ENCODE measurements around the gene TP53RK.

The TP53RK gene

DNA sequence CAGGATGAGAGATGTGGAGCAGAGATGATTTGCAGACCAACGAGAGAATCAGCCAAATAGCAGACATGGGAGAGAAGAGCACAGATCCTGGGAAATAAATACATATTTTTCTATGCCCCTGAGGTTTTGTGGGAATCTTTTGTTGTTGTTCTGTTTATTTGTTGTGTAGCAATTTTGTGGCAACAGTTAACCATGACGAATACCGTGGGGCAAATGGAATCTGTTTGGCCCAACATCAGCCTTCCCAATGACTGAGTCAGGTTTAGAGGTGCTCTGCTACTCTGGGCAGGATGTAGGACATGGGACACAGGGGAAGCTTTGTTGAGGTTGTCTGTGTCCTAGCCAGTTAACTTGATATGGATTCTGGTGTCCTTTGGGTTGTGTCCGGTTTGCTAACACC, 12.3 kb upstream of the TP53RK start:
- Histone ChIP-seq H3K36me3 (replicated peaks) (no peaks in the 10 kb centered on the region), H3K4me3 (no peak overlapping the region)
- in situ Hi-C loops (cut with MboI; ENCODE audit: low sequenced_read_pairs): no loop called here

DNA sequence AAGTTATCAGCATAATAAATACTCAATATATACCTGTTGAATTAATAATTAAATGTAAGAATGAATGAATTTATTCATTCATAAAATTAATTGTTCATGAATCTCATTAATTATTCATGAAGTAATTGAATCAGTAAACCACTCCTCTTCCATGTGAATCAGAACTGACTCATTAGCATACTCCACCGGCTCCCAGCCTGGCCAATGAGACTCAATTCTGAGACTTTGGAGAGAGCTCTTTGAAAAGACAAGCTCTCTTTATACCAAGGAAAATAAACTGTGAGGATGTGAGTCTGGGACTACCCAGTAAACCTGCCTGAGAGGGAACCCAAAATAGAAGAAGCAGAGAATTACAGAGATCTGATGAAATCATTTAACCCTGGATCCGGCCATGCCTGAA, 11.8 kb upstream of the TP53RK start:
- no peaks in the 10 kb centered on the region for H3K9me3 ChIP-seq
- no peaks in the 10 kb centered on the region for H3K36me3 ChIP-seq (replicated peaks)
- no peak overlapping the region for H3K4me3 ChIP-seq
- no peaks in the 10 kb centered on the region for H3K27me3 ChIP-seq (ENCODE audit: low read depth)
- peaks cover 8% of the 10 kb centered on the region for H3K4me1 ChIP-seq
- DNase-seq (ENCODE audit: low spot score in 2 of 2): no peak
- in situ Hi-C loops (cut with MboI; ENCODE audit: low sequenced_read_pairs): no loop called here

More for the DNA sequence above, 12.3 kb upstream of the TP53RK start:
- no peaks in the 10 kb centered on the region for H3K27me3 ChIP-seq (ENCODE audit: low read depth)
- DNase-seq (ENCODE audit: low spot score in 2 of 2): no peak
- no peaks in the 10 kb centered on the region for H3K9me3 ChIP-seq
- peaks cover 3% of the 10 kb centered on the region for H3K4me1 ChIP-seq

DNA sequence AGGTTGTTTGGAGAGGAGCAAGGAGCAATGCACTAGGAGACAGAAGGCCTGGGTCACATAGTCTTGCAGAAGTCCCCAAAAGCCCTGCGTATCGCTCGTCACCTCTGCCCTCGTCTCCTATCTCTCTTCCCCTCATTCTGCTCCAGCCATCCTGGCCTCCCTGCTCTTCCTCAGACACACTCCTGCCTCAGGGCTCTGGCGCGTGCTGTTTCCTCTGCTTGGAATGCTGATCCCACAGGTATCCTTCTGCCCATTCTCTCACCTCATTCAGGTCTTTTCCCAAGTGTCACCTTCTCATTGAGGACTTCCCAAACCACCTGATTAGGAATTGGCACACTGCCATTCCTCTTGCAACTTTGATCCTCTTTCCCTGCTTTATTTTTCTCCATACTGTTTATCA, 11.2 kb upstream of the TP53RK start:
- in situ Hi-C loops (cut with MboI; ENCODE audit: low sequenced_read_pairs): no loop called here
- no peak for DNase-seq (ENCODE audit: low spot score in 2 of 2)
- H3K27me3 ChIP-seq (ENCODE audit: low read depth): no peaks in the 10 kb centered on the region
- no peaks in the 10 kb centered on the region for H3K36me3 ChIP-seq (replicated peaks)
- no peaks in the 10 kb centered on the region for H3K9me3 ChIP-seq
- H3K4me3 ChIP-seq: no peak overlapping the region
- H3K4me1 ChIP-seq: peaks cover 11% of the 10 kb centered on the region

DNA sequence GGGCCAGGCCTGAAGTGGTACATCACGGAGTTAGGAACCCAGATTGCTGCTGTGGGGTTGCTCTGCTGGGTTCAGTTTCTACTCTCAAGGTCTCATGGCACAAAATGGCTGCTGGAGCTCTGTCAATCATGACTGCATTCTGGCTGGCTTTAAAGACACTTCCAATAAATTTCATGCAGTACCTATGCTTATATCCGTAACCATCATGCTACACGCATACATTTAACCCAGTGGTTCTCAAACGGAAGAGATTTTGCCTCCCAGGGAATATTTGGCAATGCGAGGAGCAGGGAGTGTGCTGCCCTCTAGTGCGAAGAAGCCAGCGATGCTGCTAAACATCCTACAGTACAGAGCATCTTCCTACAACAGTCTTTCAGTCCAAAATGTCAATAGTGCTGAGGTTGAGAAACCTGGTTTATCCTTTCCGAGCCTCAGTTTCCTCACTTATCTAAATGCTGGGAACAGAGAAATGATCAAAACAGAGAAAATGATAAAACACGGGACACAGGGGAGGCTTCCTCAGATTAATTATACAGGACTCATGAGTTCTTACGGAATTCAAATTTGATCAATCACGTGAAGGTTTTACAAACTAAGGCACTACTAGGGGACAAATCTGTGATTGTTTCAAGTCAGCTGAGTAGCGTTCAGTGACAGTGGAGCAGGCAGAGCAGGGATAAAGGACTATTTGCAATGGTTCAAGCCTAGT, 10.6 kb upstream of the TP53RK start:
- Histone ChIP-seq H3K27me3 (ENCODE audit: low read depth) (no peaks in the 10 kb centered on the region), H3K4me3 (no peak overlapping the region), H3K4me1 (peaks cover 18% of the 10 kb centered on the region), H3K9me3 (no peaks in the 10 kb centered on the region), H3K36me3 (replicated peaks) (no peaks in the 10 kb centered on the region)
- in situ Hi-C loops (cut with MboI; ENCODE audit: low sequenced_read_pairs): no loop called here
- DNase-seq (ENCODE audit: low spot score in 2 of 2): peak; percentile 50 to 56

DNA sequence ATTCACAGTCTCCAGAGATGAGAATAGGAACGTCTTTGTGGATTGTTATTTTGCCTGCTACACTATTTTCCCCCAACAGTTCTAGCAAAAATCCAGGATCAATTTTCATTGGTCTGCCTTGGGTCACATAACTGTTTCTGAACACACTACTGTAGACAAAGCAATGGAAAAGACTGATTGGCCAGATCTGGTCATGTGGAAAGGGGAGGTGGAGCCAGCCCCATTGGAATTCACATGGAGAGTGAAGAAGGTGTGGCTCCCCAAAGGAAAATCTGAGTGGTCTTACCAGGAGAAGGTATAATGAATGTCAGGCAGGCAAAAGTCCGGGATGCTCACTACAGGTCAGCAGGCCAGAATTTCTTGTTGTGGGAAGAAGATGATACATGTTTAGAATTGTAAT, 9.5 kb upstream of the TP53RK start:
- Histone ChIP-seq H3K9me3 (no peaks in the 10 kb centered on the region), H3K4me3 (no peak overlapping the region), H3K36me3 (replicated peaks) (no peaks in the 10 kb centered on the region), H3K4me1 (peaks cover 19% of the 10 kb centered on the region), H3K27me3 (ENCODE audit: low read depth) (no peaks in the 10 kb centered on the region)
- peak in 1 of 2 experiments; percentile 38 for DNase-seq (ENCODE audit: low spot score in 2 of 2)
- in situ Hi-C loops (cut with MboI; ENCODE audit: low sequenced_read_pairs): no loop called here

DNA sequence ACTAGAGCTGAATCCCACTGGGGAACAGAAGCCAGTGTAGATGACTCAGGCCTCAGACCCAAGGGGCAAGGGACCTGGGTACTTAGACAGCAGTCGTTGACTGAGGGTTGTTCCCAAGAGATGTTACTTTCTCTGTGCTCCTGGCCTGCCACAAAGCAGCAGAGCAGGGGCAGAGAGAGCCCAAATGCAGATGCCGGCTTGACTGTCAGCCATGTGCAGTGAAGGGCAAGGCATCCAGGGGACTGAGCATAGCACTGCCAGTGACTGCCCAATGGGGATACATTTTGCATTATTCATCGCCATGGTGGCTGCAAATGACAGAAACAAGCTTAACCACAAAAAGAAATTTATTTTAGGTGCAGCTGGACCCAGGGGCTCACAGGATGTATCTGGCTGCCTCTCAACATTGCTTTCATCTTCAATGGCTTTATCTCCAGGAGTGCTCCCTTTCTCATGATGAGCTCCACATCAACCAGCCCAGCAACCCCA, 7.6 kb upstream of the TP53RK start:
- H3K9me3 ChIP-seq: no peaks in the 10 kb centered on the region
- no peak overlapping the region for H3K4me3 ChIP-seq
- in situ Hi-C loops (cut with MboI; ENCODE audit: low sequenced_read_pairs): no loop called here
- peaks cover 19% of the 10 kb centered on the region for H3K4me1 ChIP-seq
- no peaks in the 10 kb centered on the region for H3K27me3 ChIP-seq (ENCODE audit: low read depth)
- H3K36me3 ChIP-seq (replicated peaks): no peaks in the 10 kb centered on the region
- DNase-seq (ENCODE audit: low spot score in 2 of 2): no peak

DNA sequence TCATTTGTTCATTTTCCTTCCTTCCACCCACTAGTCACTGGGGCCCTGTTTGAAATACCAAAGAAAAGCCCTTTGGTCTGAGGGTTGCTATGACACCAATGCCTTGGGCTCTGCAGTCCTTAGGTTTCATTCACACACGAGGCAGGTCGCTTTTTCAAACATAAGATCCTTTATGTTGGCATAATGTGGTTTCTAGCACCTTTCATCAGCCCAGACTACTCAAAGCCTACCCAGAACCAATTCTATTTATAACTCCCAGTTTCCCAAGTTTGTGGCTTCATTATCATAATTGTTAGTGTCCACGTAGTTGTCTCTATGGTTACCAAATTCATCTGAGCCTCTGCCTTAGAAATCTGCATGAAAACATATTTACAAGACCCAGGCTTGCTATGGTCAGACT, 6.6 kb upstream of the TP53RK start:
- no peaks in the 10 kb centered on the region for H3K27me3 ChIP-seq (ENCODE audit: low read depth)
- no peaks in the 10 kb centered on the region for H3K9me3 ChIP-seq
- H3K4me3 ChIP-seq: no peak overlapping the region
- in situ Hi-C loops (cut with MboI; ENCODE audit: low sequenced_read_pairs): no loop called here
- peak; percentile 62 to 76 for DNase-seq (ENCODE audit: low spot score in 2 of 2)
- H3K36me3 ChIP-seq (replicated peaks): no peaks in the 10 kb centered on the region
- H3K4me1 ChIP-seq: peaks cover 19% of the 10 kb centered on the region

DNA sequence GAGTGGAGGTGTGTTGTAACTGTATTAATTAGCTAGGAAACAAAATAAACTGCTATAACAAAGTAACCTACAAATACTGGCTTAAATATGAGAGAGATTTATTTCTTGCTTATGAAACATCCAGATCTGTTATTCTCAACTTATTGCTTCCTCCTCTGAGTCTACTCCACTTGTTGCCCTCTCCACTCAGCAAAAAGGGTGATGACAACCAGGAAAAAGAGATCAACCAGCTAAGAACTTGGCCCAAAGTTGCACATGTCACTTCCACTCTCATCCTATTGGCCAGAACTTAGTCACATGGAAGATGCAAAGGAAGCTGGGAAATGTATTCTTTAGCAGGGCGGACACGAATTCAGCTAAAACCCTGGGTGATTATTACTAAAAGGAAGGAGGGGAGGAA, 5.2 kb upstream of the TP53RK start:
- peak in 1 of 2 experiments; percentile 30 for DNase-seq (ENCODE audit: low spot score in 2 of 2)
- no peak overlapping the region for H3K4me3 ChIP-seq
- H3K27me3 ChIP-seq (ENCODE audit: low read depth): no peaks in the 10 kb centered on the region
- H3K9me3 ChIP-seq: no peaks in the 10 kb centered on the region
- peaks cover 22% of the 10 kb centered on the region for H3K4me1 ChIP-seq
- no peaks in the 10 kb centered on the region for H3K36me3 ChIP-seq (replicated peaks)
- in situ Hi-C loops (cut with MboI; ENCODE audit: low sequenced_read_pairs): no loop called here

DNA sequence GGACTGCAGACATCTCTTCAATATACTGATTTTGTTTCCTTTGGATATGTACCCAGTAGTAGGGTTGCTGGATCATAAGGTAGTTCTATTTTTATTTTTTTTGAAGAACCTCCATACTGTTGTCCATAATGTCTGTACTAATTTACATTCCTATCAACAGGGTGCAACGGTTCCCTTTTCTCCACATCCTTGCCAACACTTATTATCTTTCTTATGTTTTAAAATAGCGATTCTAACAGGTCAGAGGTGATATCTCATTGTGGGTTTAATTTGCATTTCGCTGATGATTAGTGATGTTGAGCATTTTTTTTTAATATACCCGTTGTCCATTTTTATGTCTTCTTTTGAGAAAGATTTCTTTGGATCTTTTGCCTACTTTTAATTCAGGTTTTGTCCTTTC, 2.0 kb upstream of the TP53RK start:
- in situ Hi-C loops (cut with MboI; ENCODE audit: low sequenced_read_pairs): no loop called here
- no peak for DNase-seq (ENCODE audit: low spot score in 2 of 2)
- H3K9me3 ChIP-seq: no peaks in the 10 kb centered on the region
- peaks cover 23% of the 10 kb centered on the region for H3K4me1 ChIP-seq
- H3K36me3 ChIP-seq (replicated peaks): peaks cover 8% of the 10 kb centered on the region
- H3K4me3 ChIP-seq: no peak overlapping the region
- H3K27me3 ChIP-seq (ENCODE audit: low read depth): no peaks in the 10 kb centered on the region

DNA sequence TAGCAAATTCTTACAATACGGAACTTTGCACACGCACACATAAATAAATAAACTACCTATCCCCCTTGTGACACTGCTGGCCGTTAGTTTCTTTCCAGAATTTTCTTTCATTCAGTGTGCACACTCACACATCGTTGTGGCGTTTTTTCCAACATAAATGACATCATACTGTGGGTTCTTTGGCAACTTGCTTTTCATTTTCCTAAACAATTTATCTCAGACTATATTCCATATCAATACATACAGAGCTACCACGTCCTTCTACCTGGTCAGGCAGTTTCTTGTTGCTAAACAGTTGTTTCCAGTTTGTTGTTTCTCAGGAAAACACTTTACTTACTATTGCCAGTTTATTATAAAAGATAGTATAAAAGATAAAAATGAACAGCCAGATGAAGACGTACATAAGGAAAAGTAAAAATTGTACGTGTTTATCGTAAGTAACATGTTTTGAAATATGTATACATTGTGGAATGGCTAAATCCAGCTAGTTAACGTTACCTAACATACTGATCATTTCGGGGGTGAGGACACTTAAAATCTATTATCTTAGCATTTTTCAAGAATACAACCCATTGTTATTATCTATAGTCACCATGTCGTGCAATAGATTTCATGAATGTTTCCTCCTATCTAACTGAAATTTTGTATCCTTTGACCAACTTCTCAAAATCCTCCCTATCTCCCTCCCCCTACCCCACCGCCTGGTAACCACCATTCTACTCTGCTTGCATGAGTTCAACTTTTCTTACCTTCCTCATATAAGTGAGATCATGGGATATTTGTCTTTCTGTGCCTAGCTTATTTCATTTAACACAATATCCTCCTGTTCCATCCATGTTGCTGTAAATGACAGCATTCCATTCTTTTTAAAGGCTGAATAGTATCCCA, 1.2 kb upstream of the TP53RK start:
- no peak for DNase-seq (ENCODE audit: low spot score in 2 of 2)
- in situ Hi-C loops (cut with MboI; ENCODE audit: low sequenced_read_pairs): no loop called here
- no peaks in the 10 kb centered on the region for H3K27me3 ChIP-seq (ENCODE audit: low read depth)

DNA sequence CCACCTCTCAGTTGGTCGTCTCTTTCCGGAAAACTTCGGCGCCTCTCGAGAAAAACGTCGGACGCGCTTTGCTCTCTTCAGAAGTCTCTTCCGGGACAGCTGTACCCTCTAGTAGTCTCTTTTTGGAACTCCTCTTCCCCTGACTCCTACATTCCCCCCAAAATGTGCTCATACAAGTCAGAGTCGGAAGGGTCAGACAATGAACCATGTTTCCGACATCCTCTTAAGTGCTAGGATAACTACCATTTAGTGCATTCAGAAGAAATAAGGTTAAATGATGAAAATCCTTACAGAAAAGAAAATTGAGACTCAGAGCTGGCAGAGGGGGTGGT, 476 bp upstream of the TP53RK start:
- in situ Hi-C loops (cut with MboI; ENCODE audit: low sequenced_read_pairs): no loop called here
- Histone ChIP-seq H3K4me3 (peak overlapping the region; percentile 83), H3K27me3 (ENCODE audit: low read depth) (no peaks in the 10 kb centered on the region), H3K36me3 (replicated peaks) (peaks cover 19% of the 10 kb centered on the region), H3K4me1 (peaks cover 12% of the 10 kb centered on the region; the same call in 1 of the 2 replicates), H3K9me3 (no peaks in the 10 kb centered on the region)
- no peak for DNase-seq (ENCODE audit: low spot score in 2 of 2)

More for the DNA sequence above, 1.2 kb upstream of the TP53RK start:
- Histone ChIP-seq H3K4me1 (peaks cover 19% of the 10 kb centered on the region), H3K4me3 (peak overlapping the region; percentile 83), H3K36me3 (replicated peaks) (peaks cover 14% of the 10 kb centered on the region), H3K9me3 (no peaks in the 10 kb centered on the region)

DNA sequence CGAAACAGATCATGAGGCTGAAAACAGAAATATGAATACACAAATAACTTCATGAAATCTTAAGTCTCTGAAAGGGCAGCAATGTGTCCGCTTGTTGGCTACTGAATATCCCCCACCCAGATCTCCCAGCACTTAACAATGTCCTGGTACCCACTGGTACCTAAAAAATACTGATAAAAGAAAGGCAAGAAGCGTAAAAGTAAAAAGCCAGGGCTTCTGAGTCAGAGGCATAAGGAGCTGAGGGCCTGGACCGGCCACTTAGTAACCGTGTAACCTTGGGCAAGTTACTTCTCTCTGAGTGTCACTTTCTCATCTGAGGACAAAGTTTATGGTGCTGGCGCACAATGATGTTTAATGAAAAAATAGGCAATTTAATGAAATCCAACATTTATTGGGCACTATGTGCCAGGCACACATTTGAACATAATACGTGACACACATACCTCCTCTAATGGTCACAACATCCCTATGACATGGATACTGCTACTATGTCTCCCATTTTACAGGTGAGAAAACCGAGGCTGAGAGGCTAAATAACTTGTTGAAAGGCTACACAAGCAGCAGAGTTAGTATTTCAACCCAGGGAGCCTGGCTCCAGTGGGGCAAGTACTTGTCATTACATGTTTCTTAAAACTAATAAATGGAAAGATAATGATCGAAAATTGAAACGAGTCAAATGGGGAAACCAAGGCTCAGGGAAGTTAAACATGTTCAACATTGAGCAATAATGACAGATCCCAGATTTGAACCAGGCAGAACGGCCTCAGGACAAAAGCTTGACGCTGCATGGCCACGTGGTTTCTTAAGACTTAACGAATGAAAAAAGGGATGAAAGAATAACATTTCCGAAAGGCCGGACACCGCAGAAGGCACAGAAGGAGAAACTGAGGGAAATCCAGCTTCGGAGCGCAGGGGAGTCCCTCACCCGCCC, 828 bp downstream of the TP53RK start:
- H3K4me3 ChIP-seq: peak overlapping the region; percentile 83
- no peaks in the 10 kb centered on the region for H3K9me3 ChIP-seq
- DNase-seq (ENCODE audit: low spot score in 2 of 2): peak in 1 of 2 experiments; percentile 48
- in situ Hi-C loops (cut with MboI; ENCODE audit: low sequenced_read_pairs): no loop called here
- H3K4me1 ChIP-seq: peaks cover 13% of the 10 kb centered on the region; the same call in 1 of the 2 replicates
- no peaks in the 10 kb centered on the region for H3K27me3 ChIP-seq (ENCODE audit: low read depth)
- peaks cover 19% of the 10 kb centered on the region for H3K36me3 ChIP-seq (replicated peaks)

DNA sequence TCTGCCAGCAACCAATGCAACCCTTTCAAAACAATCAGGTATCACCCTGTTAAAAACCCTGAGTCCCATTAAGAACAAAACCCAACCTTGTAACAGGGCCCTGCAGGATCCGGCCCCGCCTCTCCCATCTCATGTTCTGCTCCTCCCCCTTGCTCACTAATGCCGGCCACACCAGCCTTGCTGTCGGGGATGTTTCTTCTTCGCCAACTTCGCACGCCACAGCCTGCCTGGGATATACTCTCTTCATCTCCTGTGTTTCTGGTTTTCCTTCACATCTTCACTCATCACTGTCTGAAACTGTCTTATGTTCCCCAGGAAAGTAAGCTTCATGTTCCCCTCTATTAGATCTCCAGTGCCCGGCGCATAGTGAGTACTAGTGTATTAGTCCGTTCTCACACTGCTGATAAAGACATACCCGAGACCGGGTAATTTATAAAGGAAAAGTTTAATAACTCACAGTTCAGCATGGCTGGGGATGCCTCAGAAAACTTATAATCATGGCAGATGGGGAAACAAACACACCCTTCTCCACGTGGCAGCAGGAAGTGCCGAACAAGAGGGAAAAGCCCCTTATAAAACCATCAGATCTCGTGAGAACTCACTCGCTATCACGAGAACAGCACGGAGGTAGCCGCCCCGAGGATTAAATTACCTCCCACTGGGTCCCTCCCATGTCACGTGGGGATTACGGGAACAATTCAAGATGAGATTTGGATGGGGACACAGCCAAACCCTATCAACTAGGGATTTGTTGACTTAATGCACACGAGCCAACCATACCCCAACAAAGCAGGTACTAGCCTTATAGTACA, 5.1 kb downstream of the TP53RK start:
- H3K4me3 ChIP-seq: no peak overlapping the region
- DNase-seq (ENCODE audit: low spot score in 2 of 2): peak; percentile 4 to 39
- peaks cover 19% of the 10 kb centered on the region for H3K36me3 ChIP-seq (replicated peaks)
- no peaks in the 10 kb centered on the region for H3K9me3 ChIP-seq
- in situ Hi-C loops (cut with MboI; ENCODE audit: low sequenced_read_pairs): no loop called here
- H3K27me3 ChIP-seq (ENCODE audit: low read depth): no peaks in the 10 kb centered on the region
- H3K4me1 ChIP-seq: peaks cover 10% of the 10 kb centered on the region; the same call in 1 of the 2 replicates
